Measurements from ENCODE around the gene BCAS4. TPM values are rescaled to one million over a fixed set of nuclear protein-coding genes. Genes with fewer than 3 reads are reported as not detected.
"Not testable (repeated sequence)": the region's sequence is repeated elsewhere in the genome, so short reads cannot be mapped to it uniquely, and the experiment has no call there.

The BCAS4 gene
- total RNA-seq, 2 donors from 2014 or later: 6.7 to 15.0 TPM

GRCh38 chr20:50783390-50783789 is 11.5 kb upstream of the BCAS4 start:
- no peaks in the 10 kb centered on the region for H3K36me3 Mint-ChIP-seq
- ATAC-seq: no peak
- no peaks in the 10 kb centered on the region for H3K4me1 Mint-ChIP-seq (ENCODE audit: low read depth in 2 of 2)
- H3K4me3 Mint-ChIP-seq: no peak overlapping the region
- no peaks in the 10 kb centered on the region for H3K9me3 Mint-ChIP-seq
- no peak for DNase-seq (ENCODE audit: low spot score)
- H3K27me3 Mint-ChIP-seq: peaks cover 8 to 11% of the 10 kb centered on the region in 2 donors
- no peak overlapping the region for H3K27ac Mint-ChIP-seq

DNA sequence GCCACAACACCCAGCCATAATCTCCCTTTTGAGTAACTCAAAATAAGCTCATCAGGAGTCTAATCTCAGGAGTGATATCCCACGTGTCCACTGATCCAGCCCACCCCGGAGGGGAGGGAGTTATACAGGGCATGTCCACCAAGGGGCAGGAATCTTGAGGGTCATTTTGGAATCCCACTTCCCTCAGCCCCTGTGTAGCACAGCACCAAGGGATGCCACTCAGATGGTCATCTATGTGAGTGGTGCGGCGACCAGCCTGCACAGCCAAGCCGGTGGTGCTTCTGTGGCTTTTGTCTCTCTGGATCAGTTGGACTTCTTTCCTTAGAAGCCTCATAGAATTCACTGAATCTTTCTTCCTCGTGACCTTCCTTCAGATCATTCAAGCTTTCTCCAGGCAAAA is 11.0 kb upstream of the BCAS4 start:
- Mint-ChIP-seq H3K9me3 (no peaks in the 10 kb centered on the region), H3K4me1 (ENCODE audit: low read depth in 2 of 2) (no peaks in the 10 kb centered on the region), H3K36me3 (no peaks in the 10 kb centered on the region), H3K4me3 (no peak overlapping the region), H3K27me3 (peaks cover 8 to 11% of the 10 kb centered on the region in 2 donors), H3K27ac (no peak overlapping the region)
- ATAC-seq (no peak), DNase-seq (ENCODE audit: low spot score) (no peak)

DNA sequence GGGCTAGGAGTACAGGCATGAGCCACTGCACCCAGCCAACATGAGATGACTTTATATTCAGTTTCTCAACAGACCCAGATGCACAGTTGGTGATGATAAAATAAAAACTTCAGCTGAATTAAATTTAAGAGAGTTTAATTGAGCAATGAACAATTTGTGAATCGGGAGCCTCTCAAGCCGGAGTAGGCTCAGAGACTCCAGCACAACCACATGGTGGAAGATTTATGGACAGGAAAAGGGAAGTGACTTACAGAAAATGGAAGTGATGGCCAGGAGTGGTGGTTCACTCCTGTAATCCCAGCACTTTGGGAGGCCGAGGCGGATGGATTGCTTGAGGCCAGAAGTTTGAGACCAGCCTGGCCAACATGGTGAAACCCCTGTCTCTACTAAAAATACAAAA is 10.4 kb upstream of the BCAS4 start:
- DNase-seq (ENCODE audit: low spot score): no peak
- no peak for ATAC-seq
- H3K27ac Mint-ChIP-seq: no peak overlapping the region
- no peaks in the 10 kb centered on the region for H3K4me1 Mint-ChIP-seq (ENCODE audit: low read depth in 2 of 2)
- peaks cover 8 to 11% of the 10 kb centered on the region in 2 donors for H3K27me3 Mint-ChIP-seq
- no peaks in the 10 kb centered on the region for H3K36me3 Mint-ChIP-seq
- no peak overlapping the region for H3K4me3 Mint-ChIP-seq
- H3K9me3 Mint-ChIP-seq: no peaks in the 10 kb centered on the region

- ATAC-seq: no peak
- DNase-seq (ENCODE audit: low spot score): no peak
- Mint-ChIP-seq H3K4me3 (no peak overlapping the region), H3K4me1 (ENCODE audit: low read depth in 2 of 2) (peaks cover 0 to 2% of the 10 kb centered on the region in 2 donors), H3K36me3 (no peaks in the 10 kb centered on the region), H3K27me3 (peaks cover 0 to 5% of the 10 kb centered on the region in 2 donors), H3K27ac (no peak overlapping the region), H3K9me3 (no peaks in the 10 kb centered on the region)
Measured at GRCh38 chr20:50786703-50787102, 8.2 kb upstream of the BCAS4 start.

DNA sequence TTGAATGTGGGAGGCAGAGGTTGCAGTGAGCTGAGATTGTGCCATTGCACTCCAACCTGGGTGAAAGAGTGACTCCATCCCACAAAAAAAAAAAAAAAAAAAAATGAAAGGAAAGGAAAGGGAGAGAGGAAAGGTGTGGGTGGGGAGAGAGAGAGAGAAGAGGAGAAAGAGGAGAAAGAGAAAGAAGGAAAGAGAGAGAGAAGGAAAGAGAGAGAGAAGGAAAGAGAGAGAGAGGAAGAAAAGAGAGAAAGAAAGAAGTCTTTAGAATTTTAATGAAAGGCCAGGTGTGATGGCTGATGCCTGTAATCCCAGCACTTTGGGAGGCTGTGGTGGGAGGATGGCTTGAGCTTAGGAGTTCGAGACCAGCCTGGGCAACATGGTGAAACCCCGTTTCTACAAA is 7.7 kb upstream of the BCAS4 start:
- no peak overlapping the region for H3K4me3 Mint-ChIP-seq
- H3K27me3 Mint-ChIP-seq: peaks cover 0 to 5% of the 10 kb centered on the region in 2 donors
- H3K27ac Mint-ChIP-seq: no peak overlapping the region
- no peaks in the 10 kb centered on the region for H3K36me3 Mint-ChIP-seq
- peaks cover 0 to 2% of the 10 kb centered on the region in 2 donors for H3K4me1 Mint-ChIP-seq (ENCODE audit: low read depth in 2 of 2)
- DNase-seq (ENCODE audit: low spot score) (no peak), ATAC-seq (no peak)
- no peaks in the 10 kb centered on the region for H3K9me3 Mint-ChIP-seq

DNA sequence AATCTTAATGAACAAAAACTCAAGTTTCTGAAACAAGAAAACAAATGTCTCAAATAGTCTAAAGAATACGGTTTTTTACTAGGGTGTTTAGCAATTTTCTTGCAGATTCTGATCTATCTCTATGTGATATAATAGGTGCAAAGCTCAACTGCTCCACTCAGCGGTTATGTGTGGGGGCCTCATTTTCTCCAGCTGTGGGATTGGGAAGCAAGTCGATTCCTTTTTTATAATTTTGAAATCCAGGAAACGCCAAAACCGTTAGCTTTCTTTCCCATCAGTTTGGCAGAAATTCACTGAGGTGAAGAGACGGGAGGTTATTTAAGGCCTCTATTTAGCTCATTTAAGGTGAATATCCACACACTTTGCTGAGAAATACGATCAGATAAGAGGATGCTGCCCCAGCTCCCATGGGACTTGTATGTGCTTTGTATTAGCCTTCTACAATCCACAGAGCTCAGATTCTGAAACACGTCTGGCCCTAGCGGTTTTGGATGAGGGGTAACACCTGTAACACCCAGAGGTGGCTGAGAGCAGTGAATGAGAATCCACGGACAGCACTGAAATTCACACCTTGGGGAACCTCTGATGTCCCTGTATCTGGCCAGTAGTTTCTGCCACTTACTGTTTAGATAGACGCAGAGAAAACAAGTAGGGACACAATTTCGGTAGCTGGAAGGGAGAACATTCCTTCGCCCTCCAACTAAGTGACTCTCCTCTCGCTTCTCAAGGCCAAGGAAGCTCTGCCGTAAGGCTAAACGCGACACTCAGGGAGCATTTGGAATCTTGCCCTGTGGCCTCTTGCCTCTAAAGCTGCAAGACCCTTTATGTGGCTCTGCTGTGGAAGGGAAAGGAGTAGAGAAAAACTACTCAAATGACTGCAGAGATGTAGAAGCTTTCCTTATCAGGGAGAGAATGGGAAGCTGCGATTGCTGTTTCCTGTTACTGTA is 6.5 kb upstream of the BCAS4 start:
- Mint-ChIP-seq H3K4me1 (ENCODE audit: low read depth in 2 of 2) (peaks cover 5 to 6% of the 10 kb centered on the region in 2 donors), H3K36me3 (no peaks in the 10 kb centered on the region), H3K27me3 (peaks cover 0 to 5% of the 10 kb centered on the region in 2 donors), H3K4me3 (no peak overlapping the region), H3K27ac (no peak overlapping the region), H3K9me3 (no peaks in the 10 kb centered on the region)
- ATAC-seq (no peak), DNase-seq (ENCODE audit: low spot score) (no peak)

- no peaks in the 10 kb centered on the region for H3K9me3 Mint-ChIP-seq
- ATAC-seq: no peak
- H3K36me3 Mint-ChIP-seq: no peaks in the 10 kb centered on the region
- no peak for DNase-seq (ENCODE audit: low spot score)
- peaks cover 5 to 6% of the 10 kb centered on the region in 2 donors for H3K4me1 Mint-ChIP-seq (ENCODE audit: low read depth in 2 of 2)
- peaks cover 0 to 2% of the 10 kb centered on the region in 2 donors for H3K27me3 Mint-ChIP-seq
- H3K27ac Mint-ChIP-seq: no peak overlapping the region
- no peak overlapping the region for H3K4me3 Mint-ChIP-seq
Measured at GRCh38 chr20:50789968-50790650, 4.8 kb upstream of the BCAS4 start.

- Mint-ChIP-seq H3K27me3 (peaks cover 0 to 2% of the 10 kb centered on the region in 2 donors), H3K27ac (no peak overlapping the region), H3K4me3 (no peak overlapping the region), H3K36me3 (no peaks in the 10 kb centered on the region), H3K9me3 (no peaks in the 10 kb centered on the region), H3K4me1 (ENCODE audit: low read depth in 2 of 2) (peaks cover 9 to 10% of the 10 kb centered on the region in 2 donors)
- peak; percentile 87 for DNase-seq (ENCODE audit: low spot score)
- peak; percentile 74 to 78 for ATAC-seq
Measured at GRCh38 chr20:50790651-50791277, 4.1 kb upstream of the BCAS4 start.

- Mint-ChIP-seq H3K27ac (no peak overlapping the region), H3K4me1 (ENCODE audit: low read depth in 2 of 2) (peaks cover 10 to 11% of the 10 kb centered on the region in 2 donors), H3K9me3 (no peaks in the 10 kb centered on the region)
Measured at GRCh38 chr20:50792708-50793574, 1.9 kb upstream of the BCAS4 start.

DNA sequence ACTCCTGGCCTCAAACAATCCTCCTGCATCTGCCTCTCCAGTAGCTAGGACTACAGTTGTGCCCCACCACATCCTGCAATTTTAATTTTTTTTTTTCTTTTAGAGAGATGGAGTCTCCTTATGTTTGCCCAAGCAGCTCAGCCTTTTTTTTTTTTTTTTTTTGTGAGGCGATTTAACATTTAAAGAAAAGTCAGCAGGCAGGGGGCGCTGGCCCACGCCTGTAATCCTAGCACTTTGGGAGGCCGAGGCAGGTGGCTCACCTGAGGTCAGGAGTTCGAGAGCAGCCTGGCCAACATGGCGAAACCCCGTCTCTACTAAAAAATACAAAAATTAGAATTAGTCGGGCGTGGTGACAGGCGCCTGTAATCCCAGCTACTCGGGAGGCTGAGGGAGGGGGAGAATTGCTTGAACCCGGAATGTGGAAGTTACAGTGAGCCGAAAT is 1.3 kb upstream of the BCAS4 start:
- H3K9me3 Mint-ChIP-seq; H3K27me3 Mint-ChIP-seq; H3K27ac Mint-ChIP-seq; ATAC-seq; H3K36me3 Mint-ChIP-seq; DNase-seq (ENCODE audit: low spot score): not testable (repeated sequence)
- H3K4me3 Mint-ChIP-seq: peak overlapping the region; percentile 44
- peaks cover 10 to 11% of the 10 kb centered on the region in 2 donors for H3K4me1 Mint-ChIP-seq (ENCODE audit: low read depth in 2 of 2)

More at GRCh38 chr20:50792708-50793574, 1.9 kb upstream of the BCAS4 start:
- peak overlapping the region; percentile 44 for H3K4me3 Mint-ChIP-seq
- ATAC-seq: no peak
- H3K36me3 Mint-ChIP-seq: no peaks in the 10 kb centered on the region
- H3K27me3 Mint-ChIP-seq: no peaks in the 10 kb centered on the region
- DNase-seq (ENCODE audit: low spot score): no peak

GRCh38 chr20:50794181-50794845 is 548 bp upstream of the BCAS4 start:
- ATAC-seq: peak in 1 of 2 donors; percentile 16
- no peak for DNase-seq (ENCODE audit: low spot score)
- Mint-ChIP-seq H3K4me1 (ENCODE audit: low read depth in 2 of 2) (peaks cover 10 to 11% of the 10 kb centered on the region in 2 donors), H3K27ac (no peak overlapping the region), H3K36me3 (no peaks in the 10 kb centered on the region), H3K27me3 (no peaks in the 10 kb centered on the region), H3K4me3 (peak overlapping the region; percentile 59), H3K9me3 (no peaks in the 10 kb centered on the region)

DNA sequence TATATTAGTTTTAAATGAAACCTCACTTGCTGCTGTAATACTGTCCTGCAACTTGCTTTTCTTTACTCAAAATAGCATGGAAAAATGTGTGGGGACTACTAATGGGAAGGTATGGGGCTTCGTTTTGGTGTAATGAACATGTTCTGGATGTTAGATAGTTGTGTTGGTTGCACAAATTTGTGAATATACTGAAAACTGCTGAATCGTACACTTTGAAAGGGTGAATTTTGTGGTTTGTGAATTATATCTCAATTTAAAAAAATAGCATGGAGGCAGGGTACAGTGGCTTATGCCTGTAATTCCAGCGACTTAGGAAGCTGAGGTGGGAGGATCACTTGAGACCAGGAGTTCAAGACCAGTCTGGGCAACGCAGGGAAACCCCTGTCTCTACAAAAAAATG is 2.3 kb downstream of the BCAS4 start:
- H3K4me1 Mint-ChIP-seq (ENCODE audit: low read depth in 2 of 2): peaks cover 8 to 11% of the 10 kb centered on the region in 2 donors
- no peaks in the 10 kb centered on the region for H3K9me3 Mint-ChIP-seq
- H3K4me3 Mint-ChIP-seq: no peak overlapping the region
- no peak for DNase-seq (ENCODE audit: low spot score)
- no peaks in the 10 kb centered on the region for H3K36me3 Mint-ChIP-seq
- no peak for ATAC-seq
- no peaks in the 10 kb centered on the region for H3K27me3 Mint-ChIP-seq
- H3K27ac Mint-ChIP-seq: no peak overlapping the region

Data from natural killer cell treated with Interleukin-12 subunit alpha and Interleukin-12 subunit beta and Interleukin-15 and Interleukin-18, amount 100 ng/mL, for 72 hours (primary cell).